Astrocyte (in vitro differentiated cells and primary cell): ENCODE measurements around the gene YTHDC2. TPM values are rescaled to one million over a fixed set of nuclear protein-coding genes. Genes with fewer than 3 reads are reported as not detected.

Experiments used
- DNase-seq: peaks from one replicate; pipeline ENCODE4 v3.0.0-alpha.2; 2010; ENCODE audit warnings: low read depth
- FAIRE-seq: peaks from 2 replicates; lab custom pipeline; 2011; peaks lifted over from hg19 to GRCh38; lab: Jason Lieb, UNC
- H2AFZ ChIP-seq: 2 replicates; pipeline ENCODE4 v1.6.0; 2012; ENCODE audit warnings: low read depth, low read length, inconsistent platforms
- H3K27ac ChIP-seq: 2 replicates; pipeline ENCODE4 v1.5.1; 2011; ENCODE audit warnings: low read depth, low read length, inconsistent platforms
- H3K27me3 ChIP-seq: 2 replicates; pipeline ENCODE4 v1.6.0; 2011; ENCODE audit warnings: low read length, inconsistent platforms; ENCODE audit not compliant: insufficient read depth
- H3K36me3 ChIP-seq: 2 replicates; pipeline ENCODE4 v1.5.1; 2011; ENCODE audit warnings: low read length, inconsistent platforms; ENCODE audit not compliant: insufficient read depth
- H3K4me1 ChIP-seq: 2 replicates; pipeline ENCODE4 v1.5.1; 2011; ENCODE audit warnings: low read length, inconsistent platforms; ENCODE audit not compliant: insufficient read depth
- H3K4me2 ChIP-seq: 2 replicates; pipeline ENCODE4 v1.6.0; 2012; ENCODE audit warnings: low read length, inconsistent platforms
- H3K4me3 ChIP-seq: 2 replicates; pipeline ENCODE4 v1.5.1; 2011; ENCODE audit warnings: low read depth, mild to moderate bottlenecking, low read length, inconsistent platforms; ENCODE audit not compliant: insufficient read depth
- H3K79me2 ChIP-seq: 2 replicates; pipeline ENCODE4 v1.6.0; 2012; ENCODE audit warnings: mild to moderate bottlenecking, low read length, inconsistent platforms; ENCODE audit not compliant: insufficient read depth
- H3K9ac ChIP-seq: 2 replicates; pipeline ENCODE4 v1.6.0; 2012; ENCODE audit warnings: mild to moderate bottlenecking, low read length, inconsistent platforms
- H3K9me3 ChIP-seq: 2 replicates; pipeline ENCODE4 v1.5.1; 2012; ENCODE audit warnings: low read depth, mild to moderate bottlenecking, low read length, inconsistent platforms; ENCODE audit not compliant: insufficient read depth
- H4K20me1 ChIP-seq: 2 replicates; pipeline ENCODE4 v1.6.0; 2012; ENCODE audit warnings: low read length, inconsistent platforms; ENCODE audit not compliant: insufficient read depth
- H3K27ac Mint-ChIP-seq: one replicate; pipeline ENCODE4 v1.8.0; 2021; ENCODE audit warnings: mild to moderate bottlenecking, mixed read lengths; ENCODE audit not compliant: unreplicated experiment
- H3K27me3 Mint-ChIP-seq: one replicate; pipeline ENCODE4 v1.8.0; 2021; ENCODE audit warnings: low read depth, mixed read lengths; ENCODE audit not compliant: unreplicated experiment
- H3K36me3 Mint-ChIP-seq: one replicate; pipeline ENCODE4 v1.8.0; 2021; ENCODE audit warnings: low read depth, mixed read lengths; ENCODE audit not compliant: unreplicated experiment
- H3K4me1 Mint-ChIP-seq: one replicate; pipeline ENCODE4 v1.8.0; 2021; ENCODE audit warnings: low read depth, mixed read lengths; ENCODE audit not compliant: unreplicated experiment
- H3K4me3 Mint-ChIP-seq: one replicate; pipeline ENCODE4 v1.8.0; 2021; ENCODE audit warnings: mild to moderate bottlenecking, moderate library complexity, mixed read lengths; ENCODE audit not compliant: unreplicated experiment
- H3K9me3 Mint-ChIP-seq: one replicate; pipeline ENCODE4 v1.8.0; 2021; ENCODE audit warnings: mild to moderate bottlenecking, mixed read lengths; ENCODE audit not compliant: unreplicated experiment
- CTCF ChIP-seq: IDR thresholded peaks from 2 replicates; pipeline ENCODE4 v1.5.1; 2011; ENCODE audit warnings: low read depth, mild to moderate bottlenecking, inconsistent platforms, low read length, moderate library complexity; ENCODE audit not compliant: insufficient read depth
- EZH2 ChIP-seq: IDR thresholded peaks from 2 replicates; pipeline ENCODE4 v1.6.1; 2012; ENCODE audit warnings: mild to moderate bottlenecking, low read length, inconsistent platforms; ENCODE audit not compliant: insufficient read depth
- total RNA-seq: library from RNA; stranded (reverse); gene quantifications from 2 replicates; pipeline ENCODE4 v1.2.1, GENCODE V29; 2021

The YTHDC2 gene
- total RNA-seq, 1 donor from 2014 or later, result 21.2 TPM

- Histone ChIP-seq H3K4me2 (no peak overlapping the region), H4K20me1 (no peaks in the 10 kb centered on the region), H3K36me3 (no peaks in the 10 kb centered on the region), H3K4me3 (no peak overlapping the region), H3K27ac (no peak overlapping the region), H2AFZ (no peak overlapping the region), H3K79me2 (no peaks in the 10 kb centered on the region), H3K9me3 (no peaks in the 10 kb centered on the region), H3K4me1 (no peaks in the 10 kb centered on the region), H3K27me3 (peaks cover 8% of the 10 kb centered on the region), H3K9ac (no peak overlapping the region)
- no peaks in the 10 kb centered on the region for H3K36me3 Mint-ChIP-seq
- H3K4me1 Mint-ChIP-seq, result no peaks in the 10 kb centered on the region
- H3K27me3 Mint-ChIP-seq, result peaks cover 6% of the 10 kb centered on the region
- DNase-seq (no peak), FAIRE-seq (no peak)
- H3K4me3 Mint-ChIP-seq, result no peak overlapping the region
- H3K27ac Mint-ChIP-seq, result no peak overlapping the region
- TF ChIP-seq CTCF, result no peak
- no peak for TF ChIP-seq EZH2
- peaks cover 5% of the 10 kb centered on the region for H3K9me3 Mint-ChIP-seq
Observed at GRCh38 chr5:113617191-113617796, 103.8 kb downstream of the YTHDC2 start.

- Histone ChIP-seq H3K27me3 (no peaks in the 10 kb centered on the region), H4K20me1 (no peaks in the 10 kb centered on the region), H3K4me1 (no peaks in the 10 kb centered on the region), H3K79me2 (no peaks in the 10 kb centered on the region), H3K36me3 (no peaks in the 10 kb centered on the region), H3K9ac (no peak overlapping the region), H3K9me3 (no peaks in the 10 kb centered on the region), H3K27ac (no peak overlapping the region), H3K4me3 (no peak overlapping the region), H2AFZ (no peak overlapping the region), H3K4me2 (no peak overlapping the region)
- Mint-ChIP-seq H3K9me3 (no peaks in the 10 kb centered on the region), H3K27me3 (no peaks in the 10 kb centered on the region), H3K27ac (no peak overlapping the region), H3K36me3 (no peaks in the 10 kb centered on the region), H3K4me3 (no peak overlapping the region), H3K4me1 (no peaks in the 10 kb centered on the region)
- FAIRE-seq (no peak), DNase-seq (no peak)
- TF ChIP-seq EZH2 (no peak), CTCF (no peak)
Observed at GRCh38 chr5:113632996-113633395, 119.5 kb downstream of the YTHDC2 start.

GRCh38 chr5:113634957-113635356 lies 121.5 kb downstream of the YTHDC2 start:
- Histone ChIP-seq H3K4me3 (no peak overlapping the region), H3K9me3 (peaks cover 3% of the 10 kb centered on the region), H2AFZ (no peak overlapping the region), H3K27me3 (no peaks in the 10 kb centered on the region), H3K4me2 (no peak overlapping the region), H3K36me3 (no peaks in the 10 kb centered on the region), H3K79me2 (no peaks in the 10 kb centered on the region), H4K20me1 (no peaks in the 10 kb centered on the region), H3K9ac (no peak overlapping the region), H3K4me1 (no peaks in the 10 kb centered on the region), H3K27ac (no peak overlapping the region)
- H3K4me1 Mint-ChIP-seq, result no peaks in the 10 kb centered on the region
- TF ChIP-seq CTCF (no peak), EZH2 (no peak)
- FAIRE-seq (no peak), DNase-seq (no peak)
- no peak overlapping the region for H3K27ac Mint-ChIP-seq
- H3K4me3 Mint-ChIP-seq, result no peak overlapping the region
- H3K27me3 Mint-ChIP-seq, result no peaks in the 10 kb centered on the region
- H3K36me3 Mint-ChIP-seq, result no peaks in the 10 kb centered on the region
- peaks cover 3% of the 10 kb centered on the region for H3K9me3 Mint-ChIP-seq
